Smooth muscle cell (in vitro differentiated cells): ENCODE data around the gene AKR1C3. TPM values are rescaled to one million over a fixed set of nuclear protein-coding genes. Genes with fewer than 3 reads are reported as not detected.

ENCODE experiments used
- DNase-seq: peaks from one replicate; lab custom pipeline; 2025; ENCODE audit not compliant: unreplicated experiment; lab: John Stamatoyannopoulos, UW
- H2AFZ ChIP-seq: fragments of 200-600 bp; sonication (generic); 2 replicates; pipeline ENCODE4 v1.6.0; 2016; ENCODE audit warnings: antibody characterized with exemption, low read depth, mild to moderate bottlenecking
- H3F3A ChIP-seq: fragments of 200-600 bp; sonication (generic); 2 replicates; pipeline ENCODE4 v1.6.0; 2017; ENCODE audit warnings: antibody characterized with exemption, low read depth
- H3K27ac ChIP-seq: fragments of 200-600 bp; sonication (generic); 2 replicates; pipeline ENCODE4 v1.5.1; 2016; ENCODE audit warnings: low read depth, mild to moderate bottlenecking
- H3K27me3 ChIP-seq: fragments of 200-600 bp; sonication (generic); 2 replicates; pipeline ENCODE4 v1.6.1; 2016; ENCODE audit warnings: low read depth, mild to moderate bottlenecking
- H3K36me3 ChIP-seq: fragments of 200-600 bp; sonication (generic); 2 replicates; pipeline ENCODE4 v1.5.1; 2016; ENCODE audit warnings: low read depth
- H3K4me1 ChIP-seq: fragments of 200-600 bp; sonication (generic); 2 replicates; pipeline ENCODE4 v1.5.1; 2016; ENCODE audit warnings: low read depth
- H3K4me2 ChIP-seq: fragments of 200-600 bp; sonication (generic); 2 replicates; pipeline ENCODE4 v1.6.0; 2016; ENCODE audit warnings: mild to moderate bottlenecking
- H3K4me3 ChIP-seq: fragments of 200-600 bp; sonication (generic); 2 replicates; pipeline ENCODE4 v1.5.1; 2016; ENCODE audit warnings: mild to moderate bottlenecking
- H3K79me2 ChIP-seq: fragments of 200-600 bp; sonication (generic); 2 replicates; pipeline ENCODE4 v1.6.0; 2016; ENCODE audit warnings: low read depth, mild to moderate bottlenecking
- H3K9ac ChIP-seq: fragments of 200-600 bp; sonication (generic); 2 replicates; pipeline ENCODE4 v1.6.0; 2016; ENCODE audit warnings: low read depth
- H3K9me3 ChIP-seq: fragments of 200-600 bp; sonication (generic); replicated peaks from 2 replicates; pipeline ENCODE4 v1.5.1; 2016; ENCODE audit warnings: low read depth
- H4K20me1 ChIP-seq: fragments of 200-600 bp; sonication (generic); 2 replicates; pipeline ENCODE4 v1.6.0; 2016; ENCODE audit warnings: low read depth
- CTCF ChIP-seq: fragments of 200-600 bp; sonication (generic); IDR thresholded peaks from 2 replicates; pipeline ENCODE4 v1.5.1; 2017; ENCODE audit warnings: borderline replicate concordance, mild to moderate bottlenecking, antibody characterized with exemption; ENCODE audit not compliant: insufficient read depth, poor library complexity, severe bottlenecking
- WGBS: methylation state at CpG from one replicate; pipeline ENCODE4 v1.1.7; 2016; ENCODE audit warnings: low lambda C conversion rate; 5-methylcytosine and 5-hydroxymethylcytosine counted together
- polyA plus RNA-seq: library from polyadenylated mRNA; unstranded; fragments of >200 nt; fragmentation: Nextera tagmentation; extraction: Ambion mirVana; gene quantifications from 2 replicates; pipeline ENCODE4 v1.2.1, GENCODE V29; 2016
- small RNA-seq: library from RNA; depleted of rRNA; stranded (forward); fragments of <200 nt; gene quantifications from one replicate; pipeline ENCODE3, GENCODE V24; 2014
- total RNA-seq: library from RNA; depleted of rRNA; stranded (reverse); fragments of >200 nt; gene quantifications from 2 replicates; pipeline ENCODE4 v1.2.3, GENCODE V29; 2014

AKR1C3 gene
- total and polyA plus RNA-seq, 2 experiments from 2014 or later, result 0.27 to 4.5 TPM

- no peak overlapping the region for H2AFZ ChIP-seq
- H3K4me2 ChIP-seq, result no peak overlapping the region
- no peaks in the 10 kb centered on the region for H3K27me3 ChIP-seq
Observed at GRCh38 chr10:5155951-5156350, 61.7 kb downstream of the AKR1C3 start.

More at GRCh38 chr10:5155951-5156350, 61.7 kb downstream of the AKR1C3 start:
- 58% methylated on average over 1 of the region's 1 CpG for WGBS
- no peak for TF ChIP-seq CTCF
- no peaks in the 10 kb centered on the region for H3K36me3 ChIP-seq
- H3K4me1 ChIP-seq, result no peaks in the 10 kb centered on the region
- no peak overlapping the region for H3K27ac ChIP-seq
- peaks cover under 1% of the 10 kb centered on the region for H3K9me3 ChIP-seq
- DNase-seq, result no peak
- no peaks in the 10 kb centered on the region for H3K79me2 ChIP-seq
- H4K20me1 ChIP-seq, result no peaks in the 10 kb centered on the region
- no peak overlapping the region for H3K4me3 ChIP-seq
- H3K9ac ChIP-seq, result no peak overlapping the region
- H3F3A ChIP-seq, result no peaks in the 10 kb centered on the region

Small RNAs within 50 kb of the gene (small RNA-seq; reads per million reads assigned to genes)
- gene RF00096, result not detected

Other genes starting within 250 kb of the AKR1C3 start
- 16.3 and 25.3 TPM in 2 replicates for gene AKR1C1, start 131.0 kb upstream of the AKR1C3 start, total RNA-seq
- gene AKR1C1, start 131.0 kb upstream of the AKR1C3 start, polyA plus RNA-seq, result 18.0 and 20.5 TPM in 2 replicates
- 6.6 and 8.5 TPM in 2 replicates for gene AKR1C2, start 90.6 kb upstream of the AKR1C3 start, total RNA-seq
- 9.0 and 19.6 TPM in 2 replicates for gene AKR1C2, start 90.6 kb upstream of the AKR1C3 start, polyA plus RNA-seq
- 0.18 TPM in 1 of 2 replicates, not detected in the other for gene AKR1C8, start 90.7 kb downstream of the AKR1C3 start, total RNA-seq
- not detected in 2 replicates for gene AKR1C8, start 90.7 kb downstream of the AKR1C3 start, polyA plus RNA-seq
- gene AKR1C4, start 102.4 kb downstream of the AKR1C3 start, total RNA-seq, result not detected in 2 replicates
- gene AKR1C4, start 102.4 kb downstream of the AKR1C3 start, polyA plus RNA-seq, result not detected in 2 replicates